Ovary (tissue), 3 donors: Measurements from ENCODE around the gene PLXNA4.

Source experiments
- EP300 ChIP-seq: sonication (generic); formaldehyde crosslinking; IDR thresholded peaks from one replicate; pipeline ENCODE4 v1.6.1; 2017; ENCODE audit warnings: antibody characterized with exemption
- TF ChIP-seq, protein P1 (sequence below), 3 donors: fragments of 450-650 bp in 2 of 3; fragments of 200-600 bp in 1 of 3; IDR thresholded peaks; one replicate each; pipeline versions ENCODE4 v1.5.1 to v1.8.0; 2016 to 2022; ENCODE audit warnings: antibody characterized with exemption in 3 of 3, mild to moderate bottlenecking in 1 of 3
- donor health status: DM: no; HTN: no; CAD: no.

DNA sequence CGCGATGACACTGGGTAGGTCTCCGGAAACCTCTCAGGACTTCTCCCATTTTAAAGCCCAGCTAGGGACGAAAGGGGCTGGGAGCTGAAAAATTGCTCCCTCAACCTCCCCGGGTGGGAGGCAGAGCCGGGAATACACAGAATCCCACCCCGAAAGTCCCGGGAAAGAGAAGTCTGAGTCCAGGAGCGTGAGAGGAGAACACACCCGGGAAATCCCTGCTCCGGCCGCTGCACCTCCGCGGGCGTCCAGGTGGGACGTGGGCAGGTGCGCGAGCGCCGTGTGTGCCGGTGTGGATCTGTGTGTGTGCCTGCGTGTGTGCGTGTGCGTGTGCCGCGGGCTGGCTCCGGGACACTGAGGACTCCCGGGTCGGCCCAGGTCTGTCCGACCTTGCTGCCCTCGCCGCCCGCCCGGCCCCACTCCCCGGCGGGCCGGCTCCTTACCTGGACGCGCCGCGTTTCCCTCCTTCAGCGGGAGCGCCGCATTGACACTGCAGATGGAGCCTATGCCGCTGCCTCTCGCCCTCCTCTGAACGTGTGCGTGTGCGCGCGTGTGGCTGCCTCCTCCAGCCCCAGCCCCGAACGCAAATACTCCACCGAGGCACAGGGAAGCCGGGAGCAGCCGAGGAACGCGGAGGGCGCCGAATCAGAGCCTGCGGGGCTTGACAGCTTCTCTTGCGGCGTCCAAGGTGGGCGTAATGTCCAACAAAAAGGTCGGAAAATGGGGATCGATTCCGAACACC lies at the start of gene PLXNA4:
- TF ChIP-seq EP300: no peak
- TF ChIP-seq, protein P1, sequence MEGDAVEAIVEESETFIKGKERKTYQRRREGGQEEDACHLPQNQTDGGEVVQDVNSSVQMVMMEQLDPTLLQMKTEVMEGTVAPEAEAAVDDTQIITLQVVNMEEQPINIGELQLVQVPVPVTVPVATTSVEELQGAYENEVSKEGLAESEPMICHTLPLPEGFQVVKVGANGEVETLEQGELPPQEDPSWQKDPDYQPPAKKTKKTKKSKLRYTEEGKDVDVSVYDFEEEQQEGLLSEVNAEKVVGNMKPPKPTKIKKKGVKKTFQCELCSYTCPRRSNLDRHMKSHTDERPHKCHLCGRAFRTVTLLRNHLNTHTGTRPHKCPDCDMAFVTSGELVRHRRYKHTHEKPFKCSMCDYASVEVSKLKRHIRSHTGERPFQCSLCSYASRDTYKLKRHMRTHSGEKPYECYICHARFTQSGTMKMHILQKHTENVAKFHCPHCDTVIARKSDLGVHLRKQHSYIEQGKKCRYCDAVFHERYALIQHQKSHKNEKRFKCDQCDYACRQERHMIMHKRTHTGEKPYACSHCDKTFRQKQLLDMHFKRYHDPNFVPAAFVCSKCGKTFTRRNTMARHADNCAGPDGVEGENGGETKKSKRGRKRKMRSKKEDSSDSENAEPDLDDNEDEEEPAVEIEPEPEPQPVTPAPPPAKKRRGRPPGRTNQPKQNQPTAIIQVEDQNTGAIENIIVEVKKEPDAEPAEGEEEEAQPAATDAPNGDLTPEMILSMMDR (IDR thresholded peaks at IDR 0.05): no peak
